SK-N-SH treated with all-trans-retinoic acid at 6 μM for 48 hours (cell line): ENCODE measurements around the gene PACSIN2.

ENCODE experiments used
- ARNTL ChIP-seq: fragments of 450-650 bp; formaldehyde crosslinking; IDR thresholded peaks from 2 replicates; pipeline ENCODE4 v1.5.0; 2020; ENCODE audit warnings: low read depth, mild to moderate bottlenecking, moderate library complexity, borderline replicate concordance
- CSDC2 ChIP-seq: fragments of 250-450 bp; sonication (Bioruptor Pico); IDR thresholded peaks from 2 replicates; pipeline ENCODE4 v1.5.0; 2020; ENCODE audit warnings: mild to moderate bottlenecking, moderate library complexity
- RARB ChIP-seq: fragments of 250-450 bp; sonication (Bioruptor Pico); IDR thresholded peaks from 2 replicates; pipeline ENCODE4 v1.8.0; 2021; ENCODE audit warnings: mild to moderate bottlenecking, moderate library complexity
- TF ChIP-seq, protein P1 (sequence below): fragments of 250-450 bp; sonication (Bioruptor Pico); IDR thresholded peaks from 2 replicates; pipeline ENCODE4 v1.8.0; 2020; ENCODE audit warnings: mild to moderate bottlenecking, moderate library complexity, borderline replicate concordance

DNA sequence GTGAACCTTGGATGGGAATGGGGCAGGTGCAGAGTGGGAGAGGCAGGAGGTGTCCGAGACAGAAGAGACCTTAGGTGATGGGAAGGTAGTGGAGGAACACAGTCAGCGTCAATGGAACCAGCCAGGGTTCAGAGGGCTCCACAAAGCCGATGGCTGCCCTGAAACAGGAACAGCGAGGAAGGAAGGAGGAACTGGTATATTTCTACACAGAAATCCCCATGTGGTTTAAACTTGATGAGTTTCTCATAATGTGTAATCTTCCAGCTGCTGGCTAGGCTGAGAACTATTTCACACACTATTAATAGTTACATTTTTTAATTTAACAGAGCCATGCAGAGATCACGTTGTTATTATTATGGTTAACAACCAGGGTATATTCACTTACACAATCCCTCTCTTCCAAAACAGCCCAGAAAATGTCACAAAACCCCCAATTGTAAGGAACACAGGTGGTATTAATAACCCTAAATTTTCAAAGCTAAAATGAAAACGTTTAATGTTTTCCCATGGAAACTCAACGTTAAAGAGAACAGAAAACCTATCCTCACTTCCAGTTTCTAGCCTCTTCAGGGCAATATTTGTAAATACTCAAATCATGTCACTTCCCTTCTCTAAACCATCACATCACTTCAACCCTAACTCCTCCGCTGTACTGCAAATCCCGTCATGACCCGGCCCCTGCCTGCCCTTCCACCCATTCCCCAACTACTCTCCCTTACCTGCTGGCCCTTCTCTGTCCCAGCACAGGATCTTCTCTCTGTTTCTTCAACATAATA lies 83.3 kb downstream of the PACSIN2 start:
- TF ChIP-seq ARNTL (CRISPR knock-in tag), result no peak
- TF ChIP-seq CSDC2 (CRISPR knock-in tag), result no peak
- TF ChIP-seq, protein P1, sequence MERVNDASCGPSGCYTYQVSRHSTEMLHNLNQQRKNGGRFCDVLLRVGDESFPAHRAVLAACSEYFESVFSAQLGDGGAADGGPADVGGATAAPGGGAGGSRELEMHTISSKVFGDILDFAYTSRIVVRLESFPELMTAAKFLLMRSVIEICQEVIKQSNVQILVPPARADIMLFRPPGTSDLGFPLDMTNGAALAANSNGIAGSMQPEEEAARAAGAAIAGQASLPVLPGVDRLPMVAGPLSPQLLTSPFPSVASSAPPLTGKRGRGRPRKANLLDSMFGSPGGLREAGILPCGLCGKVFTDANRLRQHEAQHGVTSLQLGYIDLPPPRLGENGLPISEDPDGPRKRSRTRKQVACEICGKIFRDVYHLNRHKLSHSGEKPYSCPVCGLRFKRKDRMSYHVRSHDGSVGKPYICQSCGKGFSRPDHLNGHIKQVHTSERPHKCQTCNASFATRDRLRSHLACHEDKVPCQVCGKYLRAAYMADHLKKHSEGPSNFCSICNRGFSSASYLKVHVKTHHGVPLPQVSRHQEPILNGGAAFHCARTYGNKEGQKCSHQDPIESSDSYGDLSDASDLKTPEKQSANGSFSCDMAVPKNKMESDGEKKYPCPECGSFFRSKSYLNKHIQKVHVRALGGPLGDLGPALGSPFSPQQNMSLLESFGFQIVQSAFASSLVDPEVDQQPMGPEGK (CRISPR knock-in tag), result no peak
- TF ChIP-seq RARB (CRISPR knock-in tag), result no peak
